Hematopoietic multipotent progenitor cell treated with erythropoietin and hydrocortisone succinate and interleukin-3 and kit ligand, for 4 days (in vitro differentiated cells): Measurements from ENCODE around the gene ACACB.
A peak's percentile ranks its signal among the peaks of the same experiment; 100 is the strongest.

ENCODE experiments used
- DNase-seq: peaks from one replicate; pipeline ENCODE4 v3.0.0-alpha.2; 2015

Gene ACACB

DNA sequence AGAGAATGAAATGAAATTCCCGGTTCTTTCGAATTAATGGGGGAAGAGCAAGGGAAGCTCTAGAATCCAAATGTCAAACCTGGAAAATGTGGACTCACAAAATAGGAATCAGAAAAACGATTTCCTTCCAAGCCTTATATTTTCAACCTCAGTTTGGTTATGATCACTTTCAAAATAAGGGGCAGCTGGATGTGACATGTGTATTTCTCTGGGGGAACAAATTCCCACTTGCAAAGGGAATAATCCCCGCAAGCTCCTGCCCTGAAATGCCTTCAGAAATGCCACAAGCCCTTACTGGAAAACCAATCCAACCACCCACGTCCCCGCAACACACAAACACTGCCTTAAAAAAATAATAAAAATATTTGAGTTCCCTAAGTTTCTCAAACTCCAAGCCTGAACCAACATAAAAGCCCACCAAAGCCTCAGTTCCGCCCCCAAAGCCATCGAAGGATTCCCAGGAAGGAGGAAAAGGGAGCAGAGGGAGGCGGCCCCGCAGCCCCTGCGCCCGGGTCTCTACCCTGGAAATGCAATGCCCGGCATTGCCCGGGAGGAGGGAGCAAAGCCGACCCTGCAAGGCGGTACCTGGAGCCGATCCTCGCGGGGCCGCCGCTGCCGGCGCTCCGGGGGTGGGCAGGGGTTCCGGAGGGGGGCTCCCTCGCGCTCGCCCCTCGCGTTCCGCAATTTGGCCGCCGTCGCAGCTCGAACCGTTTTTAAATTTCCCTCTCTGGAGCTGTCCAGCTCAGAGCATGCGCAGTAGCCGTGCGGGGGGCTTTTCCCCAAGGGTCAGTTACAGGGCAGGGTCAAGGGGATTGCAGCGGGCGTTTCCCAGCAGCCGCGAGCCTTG is 192.4 kb downstream of the ACACB start, which contains the start of gene FOXN4:
TSS of gene FOXN4 (minus strand) at position 751 of the 847 bp plus-strand sequence. CDS start 963 bp downstream, outside the sequence.
- DNase-seq, result no peak

DNA sequence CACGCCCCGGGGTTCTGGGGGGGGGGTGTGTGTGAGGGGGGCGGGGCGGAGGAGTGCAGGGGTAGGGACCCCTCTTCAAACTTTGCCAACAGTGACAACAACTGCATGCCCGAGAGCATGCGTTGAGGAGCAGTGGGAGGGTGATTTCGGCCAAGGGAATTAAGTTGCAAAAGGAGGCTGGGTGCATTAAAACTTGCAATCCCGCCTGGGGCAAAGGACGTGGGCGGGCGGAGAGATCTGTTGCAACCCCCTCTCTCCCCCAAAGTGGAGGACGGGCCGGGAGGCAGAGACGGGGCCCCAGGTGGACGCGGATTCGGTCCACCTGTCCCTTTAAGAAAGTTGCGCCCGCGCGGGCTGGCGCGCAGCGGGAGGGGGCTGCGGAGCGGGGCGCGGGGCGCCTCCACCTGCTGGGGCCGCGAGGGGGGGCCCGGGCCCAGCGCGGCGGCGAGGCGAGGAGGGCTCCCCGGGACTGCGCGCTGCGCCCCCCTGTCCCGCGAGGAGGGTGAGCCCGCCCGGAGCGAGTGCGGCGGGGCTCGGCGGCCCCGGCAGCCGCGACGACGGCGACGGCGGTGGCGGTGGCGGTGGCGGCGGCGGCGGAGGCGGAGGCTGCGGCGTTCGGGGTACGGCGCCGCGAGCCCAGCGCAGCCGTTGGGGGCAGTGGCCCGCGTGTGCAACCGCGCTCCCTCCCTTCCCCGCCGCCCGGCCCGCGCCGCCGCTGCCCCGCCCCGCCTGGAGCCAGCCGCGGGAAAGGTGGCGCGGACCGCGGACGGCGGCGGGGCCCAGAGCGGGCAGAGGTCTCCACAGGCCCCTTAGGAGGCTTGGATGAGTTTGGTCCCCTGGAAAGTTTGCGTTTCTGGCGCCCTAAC is 193.2 kb downstream of the ACACB start:
- DNase-seq, result peak; percentile 31

DNA sequence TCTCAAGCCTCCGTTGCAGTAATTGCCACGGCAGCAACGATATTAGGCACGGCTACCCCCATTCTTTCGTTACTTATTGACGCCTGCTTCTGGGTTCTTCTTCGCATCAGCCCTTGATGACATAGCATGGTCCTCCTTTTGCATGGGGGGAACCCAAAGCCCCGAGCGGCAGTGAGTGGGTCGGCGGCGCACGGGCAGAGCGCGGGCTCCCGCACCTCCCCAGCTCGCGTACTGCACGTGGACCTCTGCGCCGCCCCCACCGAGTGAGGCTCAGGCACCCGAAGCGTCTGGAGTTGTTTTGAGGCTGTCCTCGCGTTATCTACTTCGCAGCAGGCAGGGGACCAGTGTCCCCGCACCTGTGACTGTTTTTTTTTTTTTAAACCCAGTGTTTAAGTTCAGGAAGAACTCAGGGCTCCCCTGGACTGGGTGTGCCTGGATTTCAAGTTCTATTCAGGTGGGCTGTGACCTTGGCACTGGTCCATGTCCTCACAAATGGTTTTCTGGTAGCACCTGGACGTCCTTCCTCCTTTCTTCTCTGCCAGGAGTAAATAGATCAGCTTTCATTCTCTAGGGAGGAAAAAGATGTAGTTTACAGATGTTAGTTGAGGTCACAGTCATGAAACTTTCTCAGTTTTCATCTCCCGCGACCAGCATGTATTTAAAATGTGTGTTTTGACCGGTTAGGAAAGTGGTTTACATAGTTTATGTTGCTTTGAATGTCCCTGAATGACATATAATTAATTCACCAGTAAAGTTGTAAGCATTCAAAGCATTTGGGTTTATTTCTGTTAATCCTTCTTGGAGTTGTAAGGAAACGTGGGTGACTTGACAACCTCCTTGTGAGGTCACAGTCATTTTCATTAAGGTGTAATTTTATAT is 194.1 kb downstream of the ACACB start:
- DNase-seq, result peak; percentile 55
